GM18951 (cell line): ENCODE measurements around the gene PPP1R3D.
"Not testable (repeated sequence)": the region's sequence is repeated elsewhere in the genome, so short reads cannot be mapped to it uniquely, and the experiment has no call there.

Experiments
- POLR2A ChIP-seq: IDR thresholded peaks from 4 replicates; pipeline ENCODE4 v1.6.1; 2011; ENCODE audit warnings: mild to moderate bottlenecking; ENCODE audit not compliant: insufficient read length, insufficient read depth; ENCODE audit errors: extremely low read depth
- in situ Hi-C: fragments of 300-500 bp; cut with MboI; formaldehyde crosslinking; loops from one replicate; pipeline ENCODE4 v1.12.0; 2022; ENCODE audit warnings: low sequenced_read_pairs, mixed read lengths, inconsistent platforms; ENCODE audit not compliant: unreplicated experiment

PPP1R3D gene

DNA sequence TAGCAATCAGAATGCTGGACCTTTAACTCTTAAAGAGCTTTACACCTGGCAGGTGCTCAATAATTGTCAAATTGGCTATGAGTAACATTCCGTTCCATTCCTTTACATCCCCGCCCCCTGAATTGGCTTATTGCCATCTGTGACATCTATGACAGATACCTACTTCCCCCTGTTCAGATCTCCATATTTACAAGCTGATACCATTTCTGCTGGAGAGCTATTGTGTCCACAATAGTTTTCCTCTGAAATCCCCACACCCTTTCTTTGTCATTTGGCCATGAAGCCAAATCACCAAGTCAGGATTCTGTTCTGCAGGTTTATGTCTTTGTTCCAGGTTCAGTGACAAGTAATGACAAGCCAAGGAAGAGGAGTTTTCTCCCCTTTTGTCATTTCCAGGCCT lies 21.3 kb upstream of the PPP1R3D start:
- in situ Hi-C loops, result no loop called here
- TF ChIP-seq POLR2A, result no peak

DNA sequence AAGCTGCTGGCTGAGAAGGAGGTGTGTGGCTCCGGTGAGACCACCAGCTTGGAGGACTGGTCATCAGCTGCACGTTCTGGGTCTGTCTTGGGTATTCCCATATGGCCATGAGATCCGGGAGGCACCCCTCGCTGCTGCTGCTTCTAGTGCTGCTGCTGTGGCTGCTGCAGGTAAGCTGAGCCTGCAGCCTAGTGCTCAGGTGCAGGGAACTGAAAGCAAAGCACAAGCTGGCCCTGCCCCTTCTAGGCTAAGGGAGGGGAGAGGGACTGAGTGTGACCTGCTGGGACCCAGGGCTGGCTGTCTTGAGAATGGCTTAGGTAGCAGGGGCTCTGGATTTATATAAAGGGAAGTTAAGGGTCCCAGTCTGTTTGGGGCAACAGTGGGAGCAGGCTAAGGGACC lies 18.5 kb upstream of the PPP1R3D start:
- no peak for TF ChIP-seq POLR2A
- in situ Hi-C loops, result no loop called here

- TF ChIP-seq POLR2A, result no peak
- in situ Hi-C loops, result no loop called here
Observed at GRCh38 chr20:59958123-59958522, 18.0 kb upstream of the PPP1R3D start, which contains the start of gene CDH26. Gene CDH26, plus strand, starts transcription at chr20:59958423. Its CDS starts 304 bp downstream, at chr20:59958727.

- in situ Hi-C loops, result not testable (repeated sequence)
Observed at GRCh38 chr20:59957568-59957967, 17.5 kb upstream of the PPP1R3D start.

DNA sequence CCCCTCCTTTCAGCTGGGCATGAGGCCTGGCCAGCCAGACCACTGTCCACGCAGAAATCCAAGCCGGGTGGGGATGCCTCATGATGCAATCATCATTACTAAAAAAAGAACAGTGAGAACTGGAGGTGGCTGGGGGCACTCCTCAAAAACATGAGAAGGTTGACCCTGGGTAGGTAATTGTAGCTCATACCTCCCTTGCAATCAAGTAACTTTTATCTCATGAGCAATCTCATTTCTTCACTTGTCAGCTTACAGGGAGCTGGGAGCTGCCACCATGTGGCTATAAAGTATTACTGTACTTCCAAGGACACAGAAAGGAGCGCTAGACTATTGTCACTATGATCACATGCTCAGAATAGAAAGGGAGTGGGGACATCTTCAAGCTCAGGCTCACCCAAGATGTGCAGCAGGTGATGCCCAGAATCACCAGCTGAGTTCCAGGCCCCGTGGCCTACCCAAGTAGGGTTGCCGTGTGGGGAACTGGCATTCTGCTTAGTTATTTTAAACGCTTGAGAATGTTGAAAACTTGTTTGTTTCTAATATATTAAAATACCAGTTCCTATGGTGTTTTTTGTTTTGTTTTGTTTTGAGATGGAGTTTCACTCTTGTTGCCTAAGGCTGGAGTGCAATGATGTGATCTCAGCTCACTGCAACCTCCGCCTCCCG lies 15.2 kb upstream of the PPP1R3D start:
- in situ Hi-C loops, result no loop called here
- TF ChIP-seq POLR2A, result no peak

- in situ Hi-C loops, result no loop called here
- no peak for TF ChIP-seq POLR2A
Observed at GRCh38 chr20:59954718-59955117, 14.6 kb upstream of the PPP1R3D start.

- TF ChIP-seq POLR2A, result no peak
- in situ Hi-C loops, result no loop called here
Observed at GRCh38 chr20:59949911-59950310, 9.8 kb upstream of the PPP1R3D start.

GRCh38 chr20:59948828-59949720 lies 9.0 kb upstream of the PPP1R3D start:
- no peak for TF ChIP-seq POLR2A

GRCh38 chr20:59948212-59948611 lies 8.1 kb upstream of the PPP1R3D start:
- TF ChIP-seq POLR2A, result no peak
- in situ Hi-C loops, result no loop called here

More at GRCh38 chr20:59948828-59949720, 9.0 kb upstream of the PPP1R3D start:
- in situ Hi-C loops, result no loop called here

GRCh38 chr20:59947376-59947775 lies 7.3 kb upstream of the PPP1R3D start:
- in situ Hi-C loops, result no loop called here
- TF ChIP-seq POLR2A, result no peak

- no peak for TF ChIP-seq POLR2A
- in situ Hi-C loops, result no loop called here
Observed at GRCh38 chr20:59945731-59946130, 5.6 kb upstream of the PPP1R3D start.

- TF ChIP-seq POLR2A, result no peak
- in situ Hi-C loops, result no loop called here
Observed at GRCh38 chr20:59945175-59945574, 5.1 kb upstream of the PPP1R3D start.

GRCh38 chr20:59944726-59945125 lies 4.6 kb upstream of the PPP1R3D start:
- TF ChIP-seq POLR2A, result no peak
- in situ Hi-C loops, result no loop called here

DNA sequence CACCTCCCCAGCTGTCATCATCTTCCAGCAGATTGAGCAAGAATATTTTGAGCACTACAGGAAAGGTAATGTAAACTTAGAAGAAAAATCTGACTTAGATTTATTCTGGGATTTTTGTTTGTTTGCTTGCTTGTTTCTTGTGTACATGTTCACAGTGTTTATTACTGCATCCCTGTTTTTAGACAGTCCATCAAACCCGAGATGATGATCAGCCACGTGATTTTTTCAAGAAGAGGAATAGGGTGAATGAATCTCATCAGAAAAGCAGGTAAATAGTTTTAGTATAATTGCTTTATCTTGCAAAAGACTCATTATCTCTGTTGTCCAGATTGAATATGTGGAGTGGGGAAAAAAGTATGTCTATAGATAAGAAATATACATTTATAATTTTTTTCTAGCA lies 2.1 kb upstream of the PPP1R3D start:
- in situ Hi-C loops, result no loop called here
- TF ChIP-seq POLR2A, result no peak
